HAP-1 (cell line): ENCODE measurements around the gene CNNM1.

Source experiments
- DNase-seq, 2 experiments: peaks; one replicate each; pipeline ENCODE4 v3.0.0-alpha.2; 2016 to 2020; ENCODE audit warnings: low spot score in 2 of 2
- H3K27me3 ChIP-seq: fragments of 250-450 bp; sonication (Bioruptor Pico); 2 replicates; pipeline ENCODE4 v1.5.1; 2020; ENCODE audit warnings: low read depth, mild to moderate bottlenecking, moderate library complexity
- H3K36me3 ChIP-seq: fragments of 250-450 bp; sonication (Bioruptor Pico); replicated peaks from 2 replicates; pipeline ENCODE4 v1.5.1; 2020; ENCODE audit warnings: mild to moderate bottlenecking
- H3K4me1 ChIP-seq: fragments of 250-450 bp; sonication (Bioruptor Pico); 2 replicates; pipeline ENCODE4 v1.5.1; 2020; ENCODE audit warnings: mild to moderate bottlenecking
- H3K4me3 ChIP-seq: fragments of 250-450 bp; sonication (Bioruptor Pico); 2 replicates; pipeline ENCODE4 v1.5.1; 2020; ENCODE audit warnings: mild to moderate bottlenecking, moderate library complexity
- H3K9me3 ChIP-seq: fragments of 250-450 bp; sonication (Bioruptor Pico); 2 replicates; pipeline ENCODE4 v1.5.1; 2020; ENCODE audit warnings: mild to moderate bottlenecking, moderate library complexity
- in situ Hi-C: fragments of 300-500 bp; cut with MboI; formaldehyde crosslinking; loops from 3 replicates; pipeline ENCODE4 v1.14.3; 2020; ENCODE audit warnings: low sequenced_read_pairs, inconsistent platforms, mixed read lengths

CNNM1 gene

GRCh38 chr10:99329304-99329553, at the start of gene CNNM1:
Gene CNNM1 (plus strand): TSS chr10:99329356. CDS start chr10:99329388, 32 bp downstream.
- in situ Hi-C loops = no loop called here
- peaks cover 20% of the 10 kb centered on the region for H3K4me1 ChIP-seq
- peak within 1 kb of the TSS; percentile 45 for H3K4me3 ChIP-seq
- no peaks in the 10 kb centered on the region for H3K9me3 ChIP-seq
- H3K36me3 ChIP-seq = no peaks in the 10 kb centered on the region
- no peaks in the 10 kb centered on the region for H3K27me3 ChIP-seq
- DNase-seq = peak; percentile 58 to 78

GRCh38 chr10:99279626-99280111, 49.5 kb upstream of the CNNM1 start:
- DNase-seq = peak in 1 of 2 experiments; percentile 14
- no peaks in the 10 kb centered on the region for H3K9me3 ChIP-seq
- H3K27me3 ChIP-seq = peaks cover 23% of the 10 kb centered on the region
- H3K4me3 ChIP-seq = no peak overlapping the region
- in situ Hi-C loops = no loop called here
- H3K4me1 ChIP-seq = no peaks in the 10 kb centered on the region
- no peaks in the 10 kb centered on the region for H3K36me3 ChIP-seq

GRCh38 chr10:99280472-99280871, 48.7 kb upstream of the CNNM1 start:
- Histone ChIP-seq H3K27me3 (peaks cover 15% of the 10 kb centered on the region), H3K4me1 (no peaks in the 10 kb centered on the region), H3K36me3 (no peaks in the 10 kb centered on the region), H3K9me3 (no peaks in the 10 kb centered on the region), H3K4me3 (no peak overlapping the region)
- in situ Hi-C loops = no loop called here
- DNase-seq = no peak

GRCh38 chr10:99285881-99286280, 43.3 kb upstream of the CNNM1 start:
- Histone ChIP-seq H3K4me1 (no peaks in the 10 kb centered on the region), H3K4me3 (no peak overlapping the region), H3K36me3 (no peaks in the 10 kb centered on the region), H3K9me3 (no peaks in the 10 kb centered on the region), H3K27me3 (0 out of 2 replicates have a peak, but pooled peaks cover 4% of the 10 kb centered on the region)
- DNase-seq = no peak
- in situ Hi-C loops = no loop called here

- Histone ChIP-seq H3K36me3 (no peaks in the 10 kb centered on the region), H3K4me1 (no peaks in the 10 kb centered on the region), H3K27me3 (0 out of 2 replicates have a peak, but pooled peaks cover 4% of the 10 kb centered on the region), H3K9me3 (no peaks in the 10 kb centered on the region), H3K4me3 (no peak overlapping the region)
- DNase-seq = no peak
- in situ Hi-C loops = no loop called here
These were observed 38.9 kb upstream of the CNNM1 start for GRCh38 chr10:99290306-99290705.

- H3K9me3 ChIP-seq = no peaks in the 10 kb centered on the region
- H3K27me3 ChIP-seq = 0 out of 2 replicates have a peak, but pooled peaks cover 4% of the 10 kb centered on the region
- H3K4me3 ChIP-seq = no peak overlapping the region
- DNase-seq = no peak
- in situ Hi-C loops = no loop called here
- no peaks in the 10 kb centered on the region for H3K36me3 ChIP-seq
- no peaks in the 10 kb centered on the region for H3K4me1 ChIP-seq
These were observed 37.0 kb upstream of the CNNM1 start for GRCh38 chr10:99292159-99292558.

GRCh38 chr10:99296605-99297004, 32.6 kb upstream of the CNNM1 start:
- H3K36me3 ChIP-seq = no peaks in the 10 kb centered on the region
- no peaks in the 10 kb centered on the region for H3K27me3 ChIP-seq
- H3K9me3 ChIP-seq = no peaks in the 10 kb centered on the region
- in situ Hi-C loops = no loop called here
- no peak for DNase-seq
- H3K4me3 ChIP-seq = no peak overlapping the region
- no peaks in the 10 kb centered on the region for H3K4me1 ChIP-seq

- Histone ChIP-seq H3K4me1 (no peaks in the 10 kb centered on the region), H3K27me3 (no peaks in the 10 kb centered on the region), H3K4me3 (no peak overlapping the region), H3K36me3 (no peaks in the 10 kb centered on the region), H3K9me3 (no peaks in the 10 kb centered on the region)
- in situ Hi-C loops = no loop called here
- peak in 1 of 2 experiments; percentile 16 for DNase-seq
These were observed 32.1 kb upstream of the CNNM1 start for GRCh38 chr10:99297033-99297432.

- H3K36me3 ChIP-seq = no peaks in the 10 kb centered on the region
- peaks cover 12% of the 10 kb centered on the region for H3K27me3 ChIP-seq
- DNase-seq = no peak
- in situ Hi-C loops = no loop called here
- no peak overlapping the region for H3K4me3 ChIP-seq
- H3K4me1 ChIP-seq = no peaks in the 10 kb centered on the region
- H3K9me3 ChIP-seq = no peaks in the 10 kb centered on the region
These were observed 25.0 kb upstream of the CNNM1 start for GRCh38 chr10:99303899-99304861.

- DNase-seq = no peak
- H3K4me3 ChIP-seq = no peak overlapping the region
- H3K4me1 ChIP-seq = no peaks in the 10 kb centered on the region
- H3K27me3 ChIP-seq = peaks cover 12% of the 10 kb centered on the region
- H3K9me3 ChIP-seq = no peaks in the 10 kb centered on the region
- no peaks in the 10 kb centered on the region for H3K36me3 ChIP-seq
- in situ Hi-C loops = no loop called here
These were observed 24.3 kb upstream of the CNNM1 start for GRCh38 chr10:99304862-99305229.

- Histone ChIP-seq H3K4me1 (peaks cover under 1% of the 10 kb centered on the region; the same call in 1 of the 2 replicates), H3K27me3 (no peaks in the 10 kb centered on the region)
- in situ Hi-C loops = no loop called here
These were observed 16.7 kb upstream of the CNNM1 start for GRCh38 chr10:99312501-99312900.

GRCh38 chr10:99315853-99316252, 13.3 kb upstream of the CNNM1 start:
- H3K27me3 ChIP-seq = no peaks in the 10 kb centered on the region
- DNase-seq = no peak
- no peak overlapping the region for H3K4me3 ChIP-seq
- in situ Hi-C loops = no loop called here
- H3K4me1 ChIP-seq = peaks cover 12% of the 10 kb centered on the region
- H3K9me3 ChIP-seq = no peaks in the 10 kb centered on the region
- no peaks in the 10 kb centered on the region for H3K36me3 ChIP-seq

More at GRCh38 chr10:99312501-99312900, 16.7 kb upstream of the CNNM1 start:
- no peak for DNase-seq
- Histone ChIP-seq H3K36me3 (no peaks in the 10 kb centered on the region), H3K9me3 (no peaks in the 10 kb centered on the region), H3K4me3 (no peak overlapping the region)

GRCh38 chr10:99316374-99316773, 12.8 kb upstream of the CNNM1 start:
- peaks cover 12% of the 10 kb centered on the region for H3K4me1 ChIP-seq
- H3K9me3 ChIP-seq = no peaks in the 10 kb centered on the region
- no peaks in the 10 kb centered on the region for H3K27me3 ChIP-seq
- H3K36me3 ChIP-seq = no peaks in the 10 kb centered on the region
- DNase-seq = no peak
- in situ Hi-C loops = no loop called here
- no peak overlapping the region for H3K4me3 ChIP-seq

- H3K36me3 ChIP-seq = no peaks in the 10 kb centered on the region
- H3K9me3 ChIP-seq = no peaks in the 10 kb centered on the region
- no peaks in the 10 kb centered on the region for H3K27me3 ChIP-seq
- no peak overlapping the region for H3K4me3 ChIP-seq
- peaks cover 12% of the 10 kb centered on the region for H3K4me1 ChIP-seq
- in situ Hi-C loops = no loop called here
- DNase-seq = peak in 1 of 2 experiments; percentile 64
These were observed 11.1 kb upstream of the CNNM1 start for GRCh38 chr10:99318048-99318447.
